GM21619 (cell line): ENCODE results near the gene TMEM244.
"Not testable (repeated sequence)": the region's sequence is repeated elsewhere in the genome, so short reads cannot be mapped to it uniquely, and the experiment has no call there.

Experiments used
- ATAC-seq: cut with Tn5 transposase; IDR thresholded peaks from one replicate; pipeline ENCODE4 v1.9.1; 2021; ENCODE audit not compliant: unreplicated experiment

Gene TMEM244

DNA sequence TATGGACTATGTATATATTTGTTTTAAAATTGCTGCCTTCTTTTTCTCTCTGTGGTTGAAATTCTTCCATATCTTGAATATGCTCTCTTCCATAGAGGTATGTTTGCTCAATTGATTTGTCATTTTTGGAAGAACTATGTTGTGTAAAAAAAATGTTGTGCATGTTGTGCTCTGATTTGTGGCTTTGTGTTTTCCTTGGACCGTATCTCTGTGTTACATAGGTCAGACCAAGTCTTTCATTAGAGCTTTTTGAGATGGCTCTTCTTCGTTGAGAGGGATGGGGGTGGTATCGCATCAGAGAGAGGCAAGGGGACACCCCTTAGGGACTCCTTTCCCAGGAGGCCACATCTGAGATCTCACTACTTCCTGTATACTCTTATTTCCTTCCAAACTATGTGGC lies 43.8 kb downstream of the TMEM244 start:
- ATAC-seq: no peak

DNA sequence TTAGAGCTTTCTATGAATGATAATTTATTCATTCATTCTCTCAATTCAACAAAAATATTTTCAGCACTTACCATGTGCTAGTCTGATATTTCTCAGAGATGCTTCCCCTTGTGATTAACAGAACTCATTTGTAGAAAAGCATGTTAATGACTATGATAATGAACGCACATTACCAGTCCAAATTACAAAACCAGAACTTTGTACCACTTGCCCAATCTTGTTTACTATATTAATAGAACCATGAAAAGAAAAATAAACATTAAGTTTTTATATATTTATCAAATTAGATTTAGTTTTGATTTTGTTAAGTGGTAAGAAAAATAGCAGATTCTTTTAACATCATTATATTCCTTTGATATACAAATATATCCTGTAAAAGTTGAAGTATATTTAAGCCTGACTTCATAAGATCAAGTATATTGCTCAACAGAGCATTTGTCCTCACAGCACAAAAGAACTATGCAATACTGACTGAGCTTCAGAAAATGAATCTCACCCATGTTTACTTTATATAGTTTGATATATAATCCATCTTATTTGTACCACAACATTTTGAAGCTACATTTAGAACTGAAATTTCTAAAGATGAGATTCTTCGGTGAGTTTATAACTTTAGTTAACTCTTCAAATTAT lies 48.9 kb downstream of the TMEM244 start:
- ATAC-seq: no peak

DNA sequence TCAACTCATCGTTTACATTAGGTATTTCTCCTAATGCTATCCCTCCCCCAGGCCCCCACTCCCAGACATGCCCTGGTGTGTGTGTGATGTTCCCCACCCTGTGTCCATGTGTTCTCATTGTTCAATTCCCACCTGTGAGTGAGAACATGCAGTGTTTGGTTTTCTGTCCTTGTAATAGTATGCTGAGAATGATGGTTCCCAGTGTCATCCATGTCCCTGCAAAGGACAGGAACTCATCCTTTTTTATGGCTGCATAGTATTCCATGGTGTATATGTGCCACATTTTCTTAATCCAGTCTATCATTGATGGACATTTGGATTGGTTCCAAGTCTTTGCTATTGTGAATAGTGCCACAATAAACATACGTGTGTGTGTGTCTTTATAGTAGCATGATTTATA lies 54.0 kb downstream of the TMEM244 start:
- not testable (repeated sequence) for ATAC-seq

DNA sequence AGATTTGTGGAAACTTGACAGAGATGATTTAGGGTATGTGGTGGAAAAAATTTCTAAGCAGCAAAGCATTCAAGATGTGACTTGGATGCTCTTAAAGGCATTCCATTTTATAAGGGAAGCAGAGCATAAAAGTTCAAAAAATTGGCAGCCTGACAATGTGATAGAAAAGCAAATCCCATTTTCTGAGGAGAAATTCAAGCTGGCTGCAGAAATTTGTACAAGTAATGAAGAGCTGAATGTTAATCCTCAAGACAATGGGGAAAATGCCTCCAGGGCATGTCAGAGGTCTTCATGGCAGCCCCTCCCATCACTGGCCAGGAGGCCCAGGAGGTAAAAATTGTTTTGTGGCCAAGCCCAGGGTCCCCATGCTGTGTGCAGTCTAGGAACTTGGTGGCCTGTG lies 58.2 kb downstream of the TMEM244 start:
- not testable (repeated sequence) for ATAC-seq

DNA sequence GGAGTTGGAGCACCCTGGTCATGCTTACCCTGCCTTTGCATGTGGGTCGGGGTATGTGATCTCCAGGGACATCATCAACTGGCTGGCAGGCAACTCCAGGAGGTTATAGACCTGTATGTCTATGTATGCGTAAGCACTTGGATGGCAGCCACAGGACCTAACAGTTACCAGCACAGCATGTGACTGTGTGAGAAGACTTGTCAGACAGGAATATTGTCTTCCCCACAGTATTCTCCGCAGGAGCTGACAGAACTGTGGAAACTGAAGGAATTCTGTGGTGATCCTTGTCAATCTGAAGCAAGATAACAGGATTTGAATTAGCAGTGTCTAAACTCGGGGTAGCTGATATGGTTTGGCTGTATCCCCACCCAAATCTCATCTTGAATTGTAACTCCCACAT lies 59.2 kb downstream of the TMEM244 start:
- ATAC-seq: no peak

DNA sequence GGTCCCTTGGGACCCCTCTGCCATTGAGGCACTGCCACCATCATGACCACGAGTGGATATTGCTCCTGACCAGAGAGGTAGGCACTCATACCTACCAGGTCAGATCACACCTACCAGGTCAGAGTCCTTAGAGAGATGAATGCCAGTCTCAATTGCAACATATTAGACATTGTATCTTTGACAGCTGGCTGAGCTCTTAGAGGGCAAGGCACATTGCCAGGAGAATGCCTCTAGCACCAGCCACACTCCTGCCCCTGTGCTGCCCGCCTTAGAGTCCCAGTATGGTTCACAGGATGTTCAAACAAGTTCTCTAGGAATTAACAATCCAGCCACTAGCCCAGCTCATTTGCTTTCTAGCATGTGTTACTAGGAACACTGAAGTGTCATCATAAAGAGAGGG lies 65.9 kb downstream of the TMEM244 start:
- no peak for ATAC-seq

DNA sequence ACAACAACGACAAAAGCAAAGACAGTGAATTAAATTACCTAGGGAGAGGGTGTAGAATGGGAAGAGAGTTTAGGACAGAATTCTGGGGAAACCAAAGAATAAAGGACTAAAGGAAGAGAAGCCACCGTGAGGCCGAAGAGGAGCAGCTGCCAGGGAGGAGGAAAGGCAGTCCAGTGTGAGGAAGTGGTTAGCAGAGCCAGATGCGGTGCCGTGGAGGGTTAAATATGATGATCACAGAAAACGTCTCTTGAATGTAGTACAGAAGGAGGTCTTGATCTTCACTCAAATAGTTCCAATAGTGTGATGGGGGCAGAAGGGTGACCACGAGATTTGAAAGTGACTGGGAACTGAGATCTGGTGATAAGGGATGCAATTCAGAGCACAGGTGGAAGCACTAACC lies 67.7 kb downstream of the TMEM244 start:
- ATAC-seq: no peak

DNA sequence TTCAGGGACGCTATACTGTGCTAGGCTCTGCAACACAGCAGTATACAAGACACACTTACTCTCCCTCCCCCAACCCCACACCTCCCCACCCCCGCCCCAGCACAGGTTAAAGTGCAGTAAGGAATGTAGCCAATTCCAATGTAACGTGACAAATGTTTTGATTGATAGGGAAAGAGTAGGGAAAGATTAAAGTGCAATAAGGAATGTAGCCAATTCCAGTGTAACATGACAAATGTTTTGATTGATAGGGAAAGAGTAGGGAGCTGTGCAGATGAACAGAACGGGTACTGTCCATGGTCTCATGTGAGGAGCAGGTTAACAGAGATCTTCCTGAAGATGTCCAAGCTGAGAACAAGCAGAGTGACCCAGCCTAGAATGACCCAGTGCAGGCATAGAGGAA lies 69.1 kb downstream of the TMEM244 start:
- no peak for ATAC-seq

DNA sequence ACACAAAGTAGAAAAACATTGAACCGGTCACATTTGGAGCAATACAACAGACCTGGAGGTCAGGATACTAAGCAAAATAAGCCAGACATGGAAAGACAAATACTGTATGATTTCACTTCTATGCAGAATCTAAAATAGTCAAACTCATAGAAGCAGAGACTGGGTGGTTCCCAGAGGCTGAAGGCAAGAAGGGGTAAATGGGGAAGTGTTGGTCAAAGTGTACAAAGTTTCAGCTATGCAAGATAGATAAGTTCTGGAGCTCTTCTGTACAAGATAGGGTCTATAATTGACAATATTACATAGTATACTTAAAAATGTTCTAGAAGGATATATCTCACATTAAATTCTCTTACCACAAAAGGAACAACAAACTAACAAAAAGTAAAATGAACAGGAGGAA lies 70.3 kb downstream of the TMEM244 start:
- ATAC-seq: no peak

DNA sequence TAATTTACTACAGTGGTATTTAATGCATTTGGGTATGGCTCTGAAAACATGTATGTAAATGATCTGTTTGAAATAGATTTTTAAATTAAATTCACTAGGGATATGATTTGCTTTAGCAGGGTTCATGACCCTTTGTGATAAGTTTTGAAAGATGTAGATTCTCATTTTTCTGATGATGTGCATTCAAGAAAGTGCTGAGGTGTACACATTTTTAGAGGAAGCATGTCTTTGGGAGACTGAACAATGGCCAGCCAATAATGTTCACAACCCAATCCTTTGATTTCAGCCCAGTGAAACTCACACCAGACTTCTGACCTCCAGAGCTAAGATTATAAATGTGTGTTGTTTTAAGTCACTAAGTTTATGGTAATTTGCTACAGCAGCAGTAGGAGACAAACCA lies 71.1 kb downstream of the TMEM244 start:
- ATAC-seq: no peak

DNA sequence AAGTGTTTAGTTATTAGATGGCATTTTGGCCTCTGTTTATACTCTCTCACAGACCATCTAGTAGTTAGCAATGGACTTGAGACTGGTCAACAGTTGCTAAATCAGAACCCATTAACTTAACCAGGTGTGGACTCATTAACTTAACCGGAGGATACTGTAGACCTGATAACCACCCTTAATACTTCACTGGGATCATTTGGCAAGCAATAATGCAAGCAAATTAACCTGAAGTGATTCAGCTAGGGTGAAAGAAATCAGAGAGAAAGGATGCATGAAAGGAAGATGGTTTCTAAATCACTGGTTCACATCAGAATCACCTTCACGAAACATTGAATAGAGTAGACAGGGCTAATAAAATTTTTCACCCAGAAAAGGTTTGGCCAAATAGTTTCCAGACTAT lies 73.3 kb downstream of the TMEM244 start:
- no peak for ATAC-seq

DNA sequence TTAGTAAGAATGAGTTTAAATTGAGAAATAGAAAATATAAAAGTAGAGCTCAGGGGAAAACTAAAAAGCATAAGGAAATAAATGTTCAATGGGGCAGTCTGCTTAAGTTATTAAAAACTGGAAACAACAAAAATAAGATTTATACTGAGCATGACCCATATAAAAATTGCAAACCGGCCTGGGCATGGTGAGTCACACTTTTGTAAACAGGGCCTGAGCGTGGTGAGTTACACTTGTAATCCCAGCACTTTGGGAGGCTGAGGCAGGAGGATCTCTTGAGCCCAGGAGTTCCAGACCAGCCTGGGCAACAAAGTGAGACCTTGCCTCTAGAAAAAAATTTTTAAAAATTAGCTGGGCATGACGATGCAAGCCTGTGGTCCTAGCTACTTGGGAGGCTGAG lies 74.6 kb downstream of the TMEM244 start:
- no peak for ATAC-seq

DNA sequence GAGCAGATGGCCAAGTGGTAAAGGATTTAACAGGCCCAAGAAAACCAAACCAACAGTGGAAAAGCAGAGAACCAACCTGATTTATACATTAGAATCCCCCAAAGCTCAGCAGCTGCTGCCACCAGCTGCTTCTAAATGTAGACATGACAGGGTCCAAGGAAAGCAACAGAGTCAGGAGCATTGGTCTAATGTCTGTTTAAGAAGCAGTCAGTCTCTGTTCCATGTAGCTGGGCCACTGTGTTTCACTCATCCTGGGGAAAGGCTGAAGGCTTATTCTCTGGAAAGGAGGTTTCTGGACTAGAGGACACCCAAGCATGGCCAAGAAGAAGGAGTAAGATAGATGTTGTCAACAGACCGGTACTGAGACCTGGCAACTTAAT lies 75.4 kb downstream of the TMEM244 start:
- no peak for ATAC-seq

DNA sequence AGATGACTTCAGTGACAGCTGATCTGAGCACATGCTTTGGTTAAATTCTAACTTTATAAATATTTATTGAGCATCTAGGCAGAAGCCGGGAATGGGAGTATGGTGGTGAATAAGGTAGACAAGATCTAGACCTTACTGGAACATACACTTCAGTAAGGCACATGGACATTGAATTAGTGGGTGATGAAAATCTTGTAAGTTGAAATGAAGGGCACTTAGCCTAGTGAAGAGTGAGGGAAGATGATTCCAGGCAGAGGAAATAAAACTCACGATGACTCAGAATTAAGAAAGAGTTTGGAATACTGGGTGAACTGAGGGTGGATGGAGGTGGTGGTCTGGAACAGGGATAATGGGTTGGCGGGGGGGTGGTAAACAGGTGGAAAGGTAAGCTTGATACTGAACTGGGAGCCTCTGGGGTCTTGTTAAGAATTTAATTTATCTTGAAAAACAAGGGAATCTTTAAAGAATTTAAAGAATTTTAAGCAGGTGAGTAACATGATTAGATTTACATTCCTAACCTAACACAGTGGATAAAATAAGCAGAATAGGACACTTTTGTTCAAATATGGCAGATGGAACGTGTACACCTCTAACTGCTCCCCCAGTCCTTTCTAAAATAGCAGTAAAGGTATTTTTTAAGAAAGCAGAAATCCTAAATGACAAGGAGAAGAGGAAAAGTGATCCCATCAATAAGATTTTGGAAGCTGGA lies 75.9 kb downstream of the TMEM244 start:
- no peak for ATAC-seq
